Inflammatory macrophage treated with lipopolysaccharide for 4 hours (primary cell): ENCODE data around the gene NCAPH2.
"Not testable (repeated sequence)": the region's sequence is repeated elsewhere in the genome, so short reads cannot be mapped to it uniquely, and the experiment has no call there.

ENCODE experiments used
- DNase-seq: peaks from one replicate; pipeline ENCODE4 v3.0.0-alpha.2; 2020

NCAPH2 gene

GRCh38 chr22:50520184-50520583 lies 12.2 kb downstream of the NCAPH2 start:
- not testable (repeated sequence) for DNase-seq

DNA sequence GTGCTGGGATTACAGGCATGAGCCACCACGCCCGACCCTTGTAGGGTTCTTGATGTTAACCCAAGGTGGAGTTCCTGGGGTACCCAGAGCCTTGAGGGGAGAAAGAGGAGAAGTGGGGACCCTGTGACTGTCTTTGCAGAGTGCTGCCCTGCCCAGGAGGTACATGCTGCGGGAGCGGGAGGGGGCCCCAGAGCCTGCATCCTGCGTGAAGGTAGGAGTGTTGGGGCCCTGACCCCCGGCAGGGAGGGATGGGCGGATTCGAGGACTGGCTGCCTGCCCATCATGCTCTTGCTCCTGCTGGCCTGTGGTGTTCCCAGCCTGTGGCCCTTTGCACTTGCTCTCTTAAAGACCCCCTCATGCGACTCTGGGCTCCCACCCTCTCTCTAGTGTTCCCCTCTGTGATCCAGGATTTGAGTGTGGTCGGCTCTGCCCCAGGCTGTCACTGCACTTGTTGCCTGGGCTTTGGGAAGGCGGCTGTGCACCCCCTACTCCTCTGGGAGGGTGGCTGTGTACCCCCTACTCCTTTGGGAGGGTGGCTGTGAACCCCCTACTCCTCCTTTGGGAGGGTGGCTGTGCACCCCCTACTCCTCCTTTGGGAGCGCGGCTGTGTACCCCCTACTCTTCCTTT lies 12.9 kb downstream of the NCAPH2 start:
- no peak for DNase-seq

DNA sequence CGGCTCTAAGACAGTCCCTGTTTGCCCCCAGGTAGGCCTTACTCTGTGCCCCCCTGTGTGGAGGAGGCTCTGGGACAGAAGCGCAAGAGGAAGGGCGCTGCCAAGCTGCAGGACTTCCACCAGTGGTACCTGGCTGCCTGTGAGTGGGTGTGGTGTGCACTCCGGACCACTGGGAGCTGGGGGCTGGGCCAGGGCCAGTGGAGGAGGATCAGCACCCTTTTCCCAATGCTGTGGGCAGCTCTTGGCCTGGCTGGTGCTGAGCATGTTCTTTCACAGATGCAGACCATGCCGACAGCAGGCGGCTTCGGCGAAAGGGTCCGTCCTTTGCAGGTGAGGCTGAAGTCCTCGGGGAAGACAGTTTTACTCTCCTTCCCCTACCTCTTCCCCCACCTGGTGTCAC lies 13.7 kb downstream of the NCAPH2 start:
- DNase-seq: no peak

- DNase-seq: no peak
These were observed 14.3 kb downstream of the NCAPH2 start for GRCh38 chr22:50522208-50522805.

- no peak for DNase-seq
These were observed 14.9 kb downstream of the NCAPH2 start for GRCh38 chr22:50522806-50523438.

DNA sequence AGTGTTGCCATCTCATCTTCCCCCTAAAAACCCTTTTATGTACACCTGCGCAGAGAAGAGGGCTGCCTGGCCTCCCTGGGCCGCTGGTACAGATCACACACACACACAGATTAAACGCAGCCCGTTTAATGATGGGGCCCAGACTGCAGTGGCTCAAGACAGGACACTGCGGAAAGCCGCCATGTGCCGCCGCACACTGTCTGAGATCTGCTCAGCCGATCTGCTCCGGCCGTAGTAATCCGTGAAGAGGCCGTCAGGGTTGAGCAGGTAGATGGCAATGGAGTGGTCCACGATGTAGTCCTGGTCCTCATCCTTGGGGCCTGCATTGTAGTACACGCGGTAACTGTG lies 15.4 kb downstream of the NCAPH2 start:
- no peak for DNase-seq

DNA sequence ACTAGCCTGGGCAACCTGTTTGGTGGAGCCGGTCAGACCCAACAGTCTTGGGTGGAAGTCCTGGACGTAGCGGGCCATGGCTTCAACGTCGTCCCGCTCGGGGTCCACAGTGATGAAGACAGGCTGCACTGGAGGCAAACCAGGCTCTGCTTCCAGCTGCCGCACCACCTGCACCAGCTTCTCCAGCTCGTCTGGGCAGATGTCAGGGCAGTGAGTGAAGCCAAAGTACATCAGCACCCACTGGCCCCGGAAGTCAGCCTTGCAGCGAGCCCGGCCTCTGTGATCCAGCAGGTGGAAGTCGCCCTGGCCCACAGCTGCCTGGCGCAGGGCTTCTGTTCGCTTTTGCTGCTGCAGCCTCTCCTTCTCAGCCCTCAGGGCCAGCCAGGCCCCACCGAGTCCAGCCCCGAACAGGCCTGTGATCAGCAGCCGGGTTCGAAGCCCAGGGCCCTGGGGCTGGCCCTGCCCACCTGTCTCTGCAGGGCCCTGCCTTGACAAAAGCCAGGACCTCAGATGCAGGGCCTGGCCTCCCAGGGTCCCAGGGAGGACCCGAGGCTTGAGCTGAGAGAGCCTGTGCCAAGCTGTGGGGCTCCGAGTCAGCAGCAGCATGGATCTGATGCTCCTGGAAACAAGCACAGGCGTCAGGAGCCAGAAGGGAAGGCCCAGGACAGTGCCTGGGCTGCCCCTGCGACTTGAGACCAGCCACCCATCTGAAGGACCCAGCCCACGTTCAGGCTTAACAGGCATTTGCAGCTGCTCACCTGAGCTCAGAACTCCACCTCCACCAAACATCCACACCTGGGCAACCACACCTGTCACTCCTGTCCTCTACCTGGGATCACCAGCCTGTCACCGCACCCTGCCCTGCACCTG lies 16.0 kb downstream of the NCAPH2 start:
- no peak for DNase-seq

DNA sequence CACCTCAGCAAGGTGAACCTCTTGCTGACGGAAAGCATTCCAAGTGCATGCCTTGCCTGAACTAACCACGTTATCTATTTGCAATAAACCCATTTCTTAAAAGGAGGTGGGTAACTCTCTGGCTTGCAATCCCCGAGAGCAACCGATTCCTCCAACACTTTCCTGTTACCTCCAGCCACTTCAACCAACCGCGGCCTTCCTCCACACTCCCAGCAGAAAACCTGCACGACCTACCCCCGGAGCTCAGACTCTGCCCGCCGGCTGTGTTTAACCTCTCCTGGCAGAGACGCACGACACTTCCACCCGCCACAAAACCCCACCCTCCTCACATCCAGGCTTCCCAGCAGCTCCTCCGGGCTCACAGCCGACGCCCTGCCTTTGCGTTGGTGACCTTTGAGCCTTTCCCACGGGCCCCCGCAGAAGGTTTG lies 16.7 kb downstream of the NCAPH2 start:
- no peak for DNase-seq

- peak; percentile 96 for DNase-seq
These were observed 17.3 kb downstream of the NCAPH2 start, which contains the start of gene SCO2 for GRCh38 chr22:50525104-50525857. TSS of gene SCO2 (minus strand) at chr22:50525598. CDS start at chr22:50524411, 1,187 bp downstream.

GRCh38 chr22:50525858-50526107 lies 17.8 kb downstream of the NCAPH2 start:
- no peak for DNase-seq

DNA sequence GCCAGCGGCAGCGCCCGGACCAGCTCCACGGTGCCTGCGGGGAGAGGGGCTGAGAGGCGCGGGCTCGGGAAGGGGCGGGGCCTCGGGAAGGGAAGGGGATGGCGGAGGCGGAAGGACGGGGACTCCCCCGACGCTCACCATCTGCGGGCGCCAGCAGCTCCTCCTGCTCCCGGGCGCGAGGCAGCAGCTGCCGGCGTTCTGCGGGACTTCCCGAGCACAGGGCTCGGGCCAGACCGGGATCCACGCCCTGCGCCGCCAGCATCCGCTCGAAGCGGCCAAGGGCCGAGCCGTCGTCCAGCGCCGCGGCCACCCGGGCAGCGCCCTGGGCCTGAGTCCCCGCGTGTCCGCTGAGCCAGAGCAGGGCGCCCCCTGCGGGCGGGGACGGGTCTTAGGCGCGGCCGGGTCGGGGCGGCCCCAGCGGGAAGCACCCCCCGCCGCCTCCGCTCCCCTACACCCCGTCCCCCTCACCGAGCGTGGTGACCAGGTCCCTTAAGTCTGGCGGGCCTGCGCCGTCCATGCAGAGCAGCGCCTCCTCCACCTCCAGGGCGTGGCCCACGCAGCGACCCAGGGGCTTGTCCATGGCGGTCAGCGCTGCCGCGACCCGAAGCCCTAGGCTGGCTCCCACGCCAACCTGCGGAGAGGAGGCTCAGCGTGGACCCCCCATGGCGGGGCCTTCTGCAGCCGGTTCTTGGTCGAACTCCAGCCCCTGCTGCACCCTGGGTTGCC lies 18.2 kb downstream of the NCAPH2 start:
- peak; percentile 81 for DNase-seq

DNA sequence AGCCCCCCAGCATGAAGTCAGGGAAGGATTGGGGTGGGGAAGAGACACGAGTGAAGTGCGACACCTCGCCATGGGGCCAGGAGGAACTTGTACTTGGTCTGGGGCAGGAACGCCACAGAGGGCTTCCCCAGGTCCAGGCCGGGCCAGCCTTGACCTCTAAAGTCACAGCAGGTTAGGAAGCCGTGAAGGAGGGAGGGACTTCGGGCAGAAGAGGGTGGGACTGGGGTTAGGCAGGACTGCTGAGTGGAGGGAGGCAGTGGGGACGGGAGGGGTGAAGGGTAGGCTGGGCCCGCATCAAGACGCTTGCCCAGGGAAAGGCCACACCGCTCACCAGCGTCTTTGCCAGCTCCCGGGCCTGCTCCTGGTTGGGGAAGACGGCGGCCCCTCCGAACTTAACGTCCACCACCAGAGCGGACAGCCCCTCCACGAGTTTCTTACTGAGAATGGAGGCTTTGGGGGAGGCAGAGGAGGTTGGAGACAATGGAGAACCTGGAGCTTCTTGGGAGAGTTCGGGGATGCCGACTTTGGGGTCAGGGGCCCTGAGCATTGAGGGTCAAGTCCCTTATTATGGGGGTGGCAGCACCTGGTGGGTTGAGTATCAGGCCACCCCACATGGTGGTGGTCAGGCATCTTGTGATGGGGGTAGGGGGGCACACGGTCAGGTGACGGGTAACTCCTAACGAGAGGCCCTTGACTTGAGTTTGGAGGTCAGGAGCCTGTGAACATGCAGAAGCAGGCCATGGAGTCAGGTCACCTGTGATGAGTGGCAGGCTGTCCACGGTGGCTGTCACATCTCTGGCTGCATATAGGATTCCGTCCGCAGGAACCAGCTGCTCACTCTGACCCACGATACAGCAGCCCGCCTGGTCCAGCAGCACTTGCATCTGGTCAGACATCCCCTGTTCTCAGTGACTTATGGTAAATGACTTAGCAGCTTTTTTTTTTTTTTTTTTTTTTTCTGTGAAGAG lies 19.1 kb downstream of the NCAPH2 start:
- DNase-seq: peak; percentile 66

DNA sequence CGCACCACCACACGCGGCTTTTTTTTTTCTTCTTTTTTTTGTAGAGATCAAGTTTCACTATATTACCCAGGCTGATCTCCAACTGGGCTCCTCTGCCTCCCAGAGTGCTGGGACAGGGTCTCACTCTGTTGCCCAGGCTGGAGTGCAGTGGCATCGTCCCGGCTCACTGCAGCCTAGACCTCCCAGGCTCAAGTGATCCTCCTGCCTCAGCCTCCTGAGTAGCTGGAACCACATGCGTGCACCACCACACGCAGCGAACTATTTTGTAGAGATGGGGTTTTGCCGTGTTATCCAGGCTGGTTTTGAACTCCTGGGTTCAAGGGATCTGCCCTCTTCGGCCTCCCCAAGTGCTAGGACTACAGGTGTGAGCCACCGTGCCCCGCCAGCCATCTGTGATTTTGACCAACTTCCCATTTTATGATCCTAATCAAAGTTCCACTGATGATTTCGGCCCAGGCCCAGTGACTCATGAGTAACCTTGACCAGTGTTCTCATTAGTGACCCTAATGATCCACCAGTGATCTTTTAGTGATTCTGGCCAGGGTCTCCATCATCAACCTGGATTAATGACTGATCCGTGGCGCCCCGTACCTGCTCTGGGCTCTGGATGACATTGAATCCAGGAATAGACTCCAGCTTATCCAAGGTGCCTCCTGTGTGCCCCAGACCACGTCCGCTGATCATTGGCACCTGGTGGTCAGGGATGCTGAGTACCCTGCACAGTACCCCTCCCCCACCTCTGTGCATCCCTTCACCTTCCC lies 20.1 kb downstream of the NCAPH2 start:
- no peak for DNase-seq

- DNase-seq: no peak
These were observed 20.8 kb downstream of the NCAPH2 start for GRCh38 chr22:50528682-50529415.

- no peak for DNase-seq
These were observed 21.4 kb downstream of the NCAPH2 start for GRCh38 chr22:50529416-50529896.

DNA sequence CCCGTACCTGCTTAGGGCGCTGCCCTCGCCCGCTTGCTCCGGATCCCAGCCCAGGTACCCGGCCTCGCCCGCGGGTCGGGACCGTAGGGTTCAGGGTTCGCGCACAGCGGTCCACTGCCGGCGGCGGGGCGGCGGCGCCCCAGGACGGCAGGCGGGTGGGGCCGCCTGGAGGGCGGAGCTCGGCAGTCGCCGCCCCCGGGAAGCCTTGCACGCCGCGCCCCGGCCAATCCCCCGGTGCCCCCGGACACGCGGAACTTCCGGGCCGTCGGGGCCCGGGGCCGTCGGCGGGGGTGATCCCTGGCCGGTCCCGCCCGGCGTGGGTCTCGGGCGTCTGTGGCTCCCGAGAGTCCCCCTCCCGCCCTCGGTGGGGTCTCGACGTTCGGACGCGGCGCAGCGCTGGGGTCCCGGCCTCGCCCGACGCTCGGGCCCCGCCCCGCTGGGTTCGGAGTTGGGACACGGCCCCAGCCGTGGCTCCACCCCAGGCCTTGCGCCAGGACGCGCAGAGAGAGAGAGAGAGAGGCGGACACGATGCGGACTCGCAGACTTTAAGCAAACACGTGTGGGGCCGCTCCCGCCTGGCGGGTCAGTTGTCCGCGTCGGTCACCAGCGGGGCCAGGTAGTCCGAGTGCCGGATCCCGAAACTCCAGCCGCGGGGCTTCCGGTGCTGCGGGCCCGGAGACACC lies 22.0 kb downstream of the NCAPH2 start, which contains the start of gene TYMP:
TSS of gene TYMP (minus strand) at position 116 of the 683 bp plus-strand sequence. CDS start 303 bp downstream, outside the sequence.
- DNase-seq: peak; percentile 92

DNA sequence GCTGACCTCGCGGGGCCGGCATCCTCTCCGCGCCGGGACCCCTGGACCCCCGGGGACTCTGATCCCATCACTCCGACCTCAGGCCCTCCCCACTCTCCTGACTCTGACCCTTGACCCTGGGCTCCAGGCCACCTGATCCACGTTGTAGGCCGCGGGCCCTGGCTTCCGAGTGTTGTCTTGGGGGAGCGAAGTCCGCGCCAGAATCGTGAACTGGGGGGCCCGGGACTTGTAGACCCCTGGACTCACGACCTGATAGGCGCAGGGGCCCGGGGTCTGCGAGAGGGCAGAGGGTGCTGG lies 22.5 kb downstream of the NCAPH2 start:
- no peak for DNase-seq

GRCh38 chr22:50530877-50531545 lies 23.0 kb downstream of the NCAPH2 start:
- peak; percentile 95 for DNase-seq
